Epithelial cell of esophagus (primary cell): ENCODE data around the gene CPAMD8.
A peak's percentile ranks its signal among the peaks of the same experiment; 100 is the strongest.

Experiments
- DNase-seq: peaks from one replicate; pipeline ENCODE4 v3.0.0; 2010; ENCODE audit warnings: low read depth
- H3K4me3 ChIP-seq: 2 replicates; pipeline ENCODE4 v1.5.1; 2011; ENCODE audit warnings: mild to moderate bottlenecking, low read length, control low read depth
- TF ChIP-seq, protein P1 (sequence below): IDR thresholded peaks from 2 replicates; pipeline ENCODE4 v1.5.1; 2011; ENCODE audit warnings: low read depth, mild to moderate bottlenecking, low read length, control low read depth, inconsistent platforms; ENCODE audit not compliant: insufficient read depth; ENCODE audit errors: missing control alignments

Gene CPAMD8

DNA sequence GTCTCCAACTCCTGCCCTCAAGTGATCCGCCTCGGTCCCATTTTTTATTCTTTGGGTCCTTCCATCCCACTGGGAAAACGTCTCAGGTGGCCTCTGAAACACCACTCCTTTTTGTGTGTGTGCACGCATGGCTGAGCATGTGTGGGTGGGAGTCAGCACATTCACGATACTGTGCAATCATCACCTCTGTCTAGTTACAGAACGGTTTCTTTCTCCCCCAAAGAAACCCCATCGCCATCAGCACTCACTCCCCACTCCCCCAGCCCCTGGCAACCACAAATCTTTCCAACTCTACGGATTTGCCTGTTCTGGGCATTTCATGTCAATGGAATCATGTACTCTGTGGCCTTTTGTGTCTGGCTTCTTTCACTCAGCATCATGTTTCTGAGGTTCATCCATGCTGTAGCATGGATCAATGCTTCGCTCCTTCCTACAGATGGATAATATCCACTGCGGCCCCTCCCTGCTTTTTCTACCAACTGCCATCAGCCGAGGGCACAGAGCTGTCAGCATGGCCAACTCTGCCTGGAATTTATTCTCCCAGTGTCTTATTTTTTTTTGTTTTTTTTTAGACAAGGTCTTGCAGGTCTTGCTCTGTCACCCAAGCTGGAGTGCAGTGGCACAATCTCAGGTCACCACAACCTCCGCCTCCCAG, 128.1 kb downstream of the CPAMD8 start:
- TF ChIP-seq, protein P1, sequence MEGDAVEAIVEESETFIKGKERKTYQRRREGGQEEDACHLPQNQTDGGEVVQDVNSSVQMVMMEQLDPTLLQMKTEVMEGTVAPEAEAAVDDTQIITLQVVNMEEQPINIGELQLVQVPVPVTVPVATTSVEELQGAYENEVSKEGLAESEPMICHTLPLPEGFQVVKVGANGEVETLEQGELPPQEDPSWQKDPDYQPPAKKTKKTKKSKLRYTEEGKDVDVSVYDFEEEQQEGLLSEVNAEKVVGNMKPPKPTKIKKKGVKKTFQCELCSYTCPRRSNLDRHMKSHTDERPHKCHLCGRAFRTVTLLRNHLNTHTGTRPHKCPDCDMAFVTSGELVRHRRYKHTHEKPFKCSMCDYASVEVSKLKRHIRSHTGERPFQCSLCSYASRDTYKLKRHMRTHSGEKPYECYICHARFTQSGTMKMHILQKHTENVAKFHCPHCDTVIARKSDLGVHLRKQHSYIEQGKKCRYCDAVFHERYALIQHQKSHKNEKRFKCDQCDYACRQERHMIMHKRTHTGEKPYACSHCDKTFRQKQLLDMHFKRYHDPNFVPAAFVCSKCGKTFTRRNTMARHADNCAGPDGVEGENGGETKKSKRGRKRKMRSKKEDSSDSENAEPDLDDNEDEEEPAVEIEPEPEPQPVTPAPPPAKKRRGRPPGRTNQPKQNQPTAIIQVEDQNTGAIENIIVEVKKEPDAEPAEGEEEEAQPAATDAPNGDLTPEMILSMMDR = no peak
- DNase-seq = no peak
- no peak overlapping the region for H3K4me3 ChIP-seq

DNA sequence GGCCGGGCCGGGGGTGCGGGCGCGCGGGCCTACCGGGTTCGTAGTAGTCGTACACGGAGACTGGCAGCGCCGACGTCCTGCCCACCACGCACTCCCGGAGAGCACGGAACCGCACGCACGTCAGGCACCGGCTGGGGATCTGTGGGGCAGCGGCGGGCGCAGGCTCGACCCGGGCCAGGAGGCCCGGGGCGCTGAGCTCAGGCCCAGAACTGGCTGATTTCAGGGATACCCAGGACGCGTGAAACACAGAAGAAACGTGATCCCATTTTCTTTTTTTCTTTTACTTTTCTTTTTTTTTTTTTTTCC, 128.8 kb downstream of the CPAMD8 start:
- peak; percentile 30 for DNase-seq
- TF ChIP-seq, protein P1 = no peak
- H3K4me3 ChIP-seq = peak overlapping the region; percentile 60

DNA sequence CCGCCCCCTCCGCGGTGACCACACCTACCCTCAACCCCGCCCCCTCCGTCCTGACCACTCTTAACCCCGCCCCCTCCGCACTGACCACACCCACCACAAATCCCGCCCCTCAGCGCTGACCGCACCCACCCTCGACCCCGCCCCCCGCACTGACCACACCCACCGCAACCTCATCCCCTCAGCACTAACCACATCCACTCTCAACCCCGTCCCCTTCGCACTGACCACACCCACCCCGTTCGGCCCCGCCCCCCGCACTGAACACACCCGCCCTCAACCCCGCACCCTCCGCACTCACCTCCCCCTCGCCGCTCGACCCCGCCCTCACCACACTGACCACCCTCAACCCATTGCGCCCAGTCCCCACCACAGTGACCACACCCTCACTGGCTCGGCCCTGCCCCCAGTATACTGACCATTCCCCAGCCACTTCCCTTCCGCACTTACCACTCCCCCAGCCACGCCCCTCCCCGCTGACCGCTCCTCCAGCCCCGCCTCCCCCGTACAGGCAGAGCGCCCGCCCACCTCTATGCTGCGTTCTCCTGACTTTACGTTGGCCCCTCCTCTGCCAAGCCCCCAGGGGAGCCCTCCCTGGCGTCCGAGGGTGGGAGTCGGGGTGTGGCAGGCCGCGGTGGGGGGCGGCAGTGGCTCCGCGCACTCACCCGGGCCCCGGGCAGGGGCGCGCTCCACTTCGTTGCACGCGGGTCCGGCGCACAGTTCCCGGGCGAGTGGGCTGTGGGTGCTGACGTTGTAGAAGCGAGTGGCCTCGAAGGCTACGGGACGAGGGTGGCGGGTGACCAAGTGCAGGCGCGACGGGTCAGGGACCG, 129.4 kb downstream of the CPAMD8 start:
- H3K4me3 ChIP-seq = peak overlapping the region; percentile 60
- DNase-seq = peak; percentile 95
- TF ChIP-seq, protein P1 = no peak

DNA sequence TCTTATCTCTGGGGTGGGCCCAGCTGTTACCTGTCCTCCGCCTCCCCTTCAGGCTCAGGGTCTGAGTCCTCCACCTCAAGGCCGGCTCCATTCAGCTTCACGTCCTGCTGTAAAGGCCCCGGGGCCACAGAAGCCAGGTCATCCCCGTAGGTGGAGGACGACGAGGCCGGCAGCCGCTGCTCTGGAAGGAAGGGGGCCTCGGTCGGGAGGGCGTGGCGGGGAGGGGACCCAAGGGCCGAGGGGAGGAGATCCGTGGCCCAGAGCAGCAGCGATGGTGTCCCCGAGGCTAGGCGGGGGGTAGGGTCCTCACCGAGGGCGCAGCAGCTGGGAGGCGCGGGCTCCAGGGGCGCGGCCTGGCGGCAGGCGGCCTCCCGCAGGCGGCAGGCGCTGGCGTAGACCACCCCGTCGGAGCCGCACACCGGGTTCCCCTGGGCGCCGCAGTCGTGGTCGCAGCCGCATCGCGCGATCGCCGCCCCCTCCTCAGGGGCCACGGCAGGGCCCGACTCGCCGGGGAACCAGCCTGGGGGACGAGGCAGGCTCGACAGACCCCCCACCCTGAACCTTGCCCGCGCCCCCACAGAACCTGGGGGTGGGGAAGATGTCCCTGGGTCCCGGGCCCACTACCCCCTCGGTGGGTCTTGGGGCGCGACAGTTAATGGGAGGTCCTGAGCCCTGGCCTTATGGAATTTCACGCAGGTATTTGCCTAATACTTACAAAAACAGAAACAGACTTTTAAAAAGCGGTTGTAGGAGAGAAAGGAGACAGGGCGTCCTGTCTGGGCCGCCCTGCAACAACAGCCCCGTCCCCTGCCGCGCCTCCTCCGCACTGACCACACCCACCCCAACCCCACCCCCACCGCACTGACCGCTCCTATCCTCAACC, 130.2 kb downstream of the CPAMD8 start:
- DNase-seq = no peak
- peak overlapping the region; percentile 49 for H3K4me3 ChIP-seq
- TF ChIP-seq, protein P1 = no peak

DNA sequence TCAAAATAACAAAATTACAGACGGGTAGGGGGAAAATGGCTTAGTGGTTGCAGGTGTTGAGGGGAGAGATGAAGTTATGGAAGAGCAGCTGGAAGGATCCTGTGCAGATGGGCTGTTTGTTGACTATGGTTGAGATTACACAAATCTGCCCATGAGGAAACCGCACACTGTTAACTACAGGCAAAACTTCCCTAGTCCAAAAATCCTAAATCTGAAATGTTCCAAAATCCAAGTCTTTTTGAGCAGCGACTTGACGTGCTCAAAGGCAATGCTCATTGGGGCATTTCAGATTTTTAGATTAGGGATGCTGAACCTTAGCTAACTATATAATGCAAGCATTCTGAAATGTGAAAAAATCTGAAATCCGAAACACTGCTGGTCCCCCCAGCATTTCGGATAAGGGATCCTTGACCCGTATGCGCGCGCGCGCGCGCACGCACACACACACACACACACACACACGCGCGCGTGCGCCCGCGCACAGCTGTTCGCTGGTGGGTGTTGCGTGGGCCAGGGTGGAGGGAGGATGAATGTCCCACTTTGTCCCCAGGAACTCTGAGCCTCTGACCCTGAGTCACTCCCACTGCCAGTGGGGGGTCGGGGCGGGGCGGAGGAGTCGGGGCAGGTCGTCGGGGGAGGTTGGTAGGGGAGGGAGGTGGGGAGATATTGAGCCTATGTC, 131.0 kb downstream of the CPAMD8 start:
- no peak for DNase-seq
- H3K4me3 ChIP-seq = no peak overlapping the region
- TF ChIP-seq, protein P1 = no peak

DNA sequence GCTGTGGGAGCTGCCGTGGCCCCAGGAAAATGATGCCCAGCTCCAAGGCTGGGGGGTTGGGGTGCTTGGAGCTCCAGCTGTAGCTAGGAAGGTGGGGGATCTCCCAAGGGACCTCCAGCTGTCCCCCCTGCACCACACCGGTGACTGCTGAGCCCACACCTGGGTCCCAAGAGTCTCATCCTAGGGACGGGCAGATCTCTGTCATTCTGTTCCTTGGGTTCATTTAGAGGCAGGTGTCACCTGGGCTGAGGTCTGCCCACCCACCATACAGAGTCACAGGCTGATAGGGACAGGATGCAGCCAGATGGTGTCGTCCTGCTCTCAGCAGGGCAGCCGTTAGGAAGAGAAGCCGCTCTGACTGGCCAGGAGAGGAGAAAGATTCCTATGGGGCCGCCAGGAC, 132.5 kb downstream of the CPAMD8 start:
- no peak for DNase-seq
- TF ChIP-seq, protein P1 = no peak
- no peak overlapping the region for H3K4me3 ChIP-seq
